ENCODE results near the gene METTL21C.

METTL21C gene

GRCh38 chr13:102704238-102705058 lies 9.6 kb upstream of the METTL21C start:
- no peak overlapping the region for H3K27ac ChIP-seq

GRCh38 chr13:102703726-102704035 lies 8.8 kb upstream of the METTL21C start:
- TF ChIP-seq, protein P1, sequence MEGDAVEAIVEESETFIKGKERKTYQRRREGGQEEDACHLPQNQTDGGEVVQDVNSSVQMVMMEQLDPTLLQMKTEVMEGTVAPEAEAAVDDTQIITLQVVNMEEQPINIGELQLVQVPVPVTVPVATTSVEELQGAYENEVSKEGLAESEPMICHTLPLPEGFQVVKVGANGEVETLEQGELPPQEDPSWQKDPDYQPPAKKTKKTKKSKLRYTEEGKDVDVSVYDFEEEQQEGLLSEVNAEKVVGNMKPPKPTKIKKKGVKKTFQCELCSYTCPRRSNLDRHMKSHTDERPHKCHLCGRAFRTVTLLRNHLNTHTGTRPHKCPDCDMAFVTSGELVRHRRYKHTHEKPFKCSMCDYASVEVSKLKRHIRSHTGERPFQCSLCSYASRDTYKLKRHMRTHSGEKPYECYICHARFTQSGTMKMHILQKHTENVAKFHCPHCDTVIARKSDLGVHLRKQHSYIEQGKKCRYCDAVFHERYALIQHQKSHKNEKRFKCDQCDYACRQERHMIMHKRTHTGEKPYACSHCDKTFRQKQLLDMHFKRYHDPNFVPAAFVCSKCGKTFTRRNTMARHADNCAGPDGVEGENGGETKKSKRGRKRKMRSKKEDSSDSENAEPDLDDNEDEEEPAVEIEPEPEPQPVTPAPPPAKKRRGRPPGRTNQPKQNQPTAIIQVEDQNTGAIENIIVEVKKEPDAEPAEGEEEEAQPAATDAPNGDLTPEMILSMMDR (IDR thresholded peaks at IDR 0.05) = no peak
- TF ChIP-seq ZFX (IDR thresholded peaks at IDR 0.05; ENCODE audit: borderline replicate concordance) = no peak
- H3K27ac ChIP-seq = no peak overlapping the region

More at GRCh38 chr13:102704238-102705058, 9.6 kb upstream of the METTL21C start:
- TF ChIP-seq ZFX (IDR thresholded peaks at IDR 0.05; ENCODE audit: borderline replicate concordance) = no peak
- TF ChIP-seq, protein P1 (IDR thresholded peaks at IDR 0.05) = no peak

- H3K27ac ChIP-seq = no peak overlapping the region
Measured at GRCh38 chr13:102702965-102703725, 8.3 kb upstream of the METTL21C start.

GRCh38 chr13:102701331-102701730 lies 6.5 kb upstream of the METTL21C start:
- no peak for TF ChIP-seq ZFX (IDR thresholded peaks at IDR 0.05; ENCODE audit: borderline replicate concordance)
- TF ChIP-seq, protein P1 (IDR thresholded peaks at IDR 0.05) = no peak
- no peak overlapping the region for H3K27ac ChIP-seq

More at GRCh38 chr13:102702965-102703725, 8.3 kb upstream of the METTL21C start:
- no peak for TF ChIP-seq ZFX (IDR thresholded peaks at IDR 0.05; ENCODE audit: borderline replicate concordance)
- TF ChIP-seq, protein P1 (IDR thresholded peaks at IDR 0.05) = no peak

- TF ChIP-seq, protein P1 (IDR thresholded peaks at IDR 0.05) = no peak
- no peak for TF ChIP-seq ZFX (IDR thresholded peaks at IDR 0.05; ENCODE audit: borderline replicate concordance)
- no peak overlapping the region for H3K27ac ChIP-seq
Measured at GRCh38 chr13:102700088-102701031, 5.5 kb upstream of the METTL21C start.

GRCh38 chr13:102699504-102699903 lies 4.7 kb upstream of the METTL21C start:
- H3K27ac ChIP-seq = no peak overlapping the region
- TF ChIP-seq ZFX (IDR thresholded peaks at IDR 0.05; ENCODE audit: borderline replicate concordance) = no peak
- TF ChIP-seq, protein P1 (IDR thresholded peaks at IDR 0.05) = no peak
